Stimulated activated CD4-positive, alpha-beta T cell treated with anti-CD3 and anti-CD28 coated beads, TNF-alpha, amount 100 ng/mL, for 24 hours (primary cell): ENCODE data around the gene NLRP7.
A peak's percentile ranks its signal among the peaks of the same experiment; 100 is the strongest.
"Not testable (repeated sequence)": the region's sequence is repeated elsewhere in the genome, so short reads cannot be mapped to it uniquely, and the experiment has no call there.

Experiments used
- DNase-seq, 3 experiments: peaks; one replicate each; pipeline ENCODE4 v3.0.0-alpha.2; 2020; ENCODE audit warnings: low read depth in 3 of 3

Gene NLRP7

GRCh38 chr19:54947381-54947780 lies at the start of gene NLRP7:
TSS of gene NLRP7 (minus strand) at chr19:54947530.
- no peak for DNase-seq

- DNase-seq, result no peak
Observed at GRCh38 chr19:54995561-54995960, 48.2 kb upstream of the NLRP7 start.

GRCh38 chr19:54989531-54989930 lies 42.2 kb upstream of the NLRP7 start:
- not testable (repeated sequence) for DNase-seq

- DNase-seq, result not testable (repeated sequence)
Observed at GRCh38 chr19:54982562-54982961, 35.2 kb upstream of the NLRP7 start.

- not testable (repeated sequence) for DNase-seq
Observed at GRCh38 chr19:54973229-54974090, 26.1 kb upstream of the NLRP7 start.

GRCh38 chr19:54971446-54971845 lies 24.1 kb upstream of the NLRP7 start:
- DNase-seq, result not testable (repeated sequence)

GRCh38 chr19:54969647-54970046 lies 22.3 kb upstream of the NLRP7 start:
- DNase-seq, result no peak

- no peak for DNase-seq
Observed at GRCh38 chr19:54967611-54968010, 20.3 kb upstream of the NLRP7 start.

GRCh38 chr19:54965055-54965454 lies 17.7 kb upstream of the NLRP7 start:
- DNase-seq, result not testable (repeated sequence)

GRCh38 chr19:54959840-54960239 lies 12.5 kb upstream of the NLRP7 start:
- DNase-seq, result no peak

- DNase-seq, result no peak
Observed at GRCh38 chr19:54955376-54955775, 8.0 kb upstream of the NLRP7 start.

GRCh38 chr19:54953345-54953713 lies 6.0 kb upstream of the NLRP7 start:
- not testable (repeated sequence) for DNase-seq

- no peak for DNase-seq
Observed at GRCh38 chr19:54952591-54953344, 5.4 kb upstream of the NLRP7 start.

GRCh38 chr19:54950580-54950979 lies 3.2 kb upstream of the NLRP7 start:
- DNase-seq, result not testable (repeated sequence)

- DNase-seq, result no peak
Observed at GRCh38 chr19:54949412-54949811, 2.1 kb upstream of the NLRP7 start.

- DNase-seq, result not testable (repeated sequence)
Observed at GRCh38 chr19:54943772-54944361, 3.5 kb downstream of the NLRP7 start.

- DNase-seq, result not testable (repeated sequence)
Observed at GRCh38 chr19:54939538-54939937, 7.8 kb downstream of the NLRP7 start.

GRCh38 chr19:54938906-54939305 lies 8.4 kb downstream of the NLRP7 start:
- DNase-seq, result no peak

- DNase-seq, result peak in 1 of 3 experiments; percentile 2
Observed at GRCh38 chr19:54937926-54938325, 9.4 kb downstream of the NLRP7 start.

- DNase-seq, result no peak
Observed at GRCh38 chr19:54928299-54928698, 19.0 kb downstream of the NLRP7 start.

GRCh38 chr19:54923276-54923675 lies 24.1 kb downstream of the NLRP7 start:
- DNase-seq, result no peak

- DNase-seq, result no peak
Observed at GRCh38 chr19:54921082-54921481, 26.2 kb downstream of the NLRP7 start.
